Loucy (cell line): ENCODE measurements around the gene RAPGEF2.

Experiments used
- H2AFZ ChIP-seq: fragments of 200-600 bp; sonication (generic); 2 replicates; pipeline ENCODE4 v1.6.0; 2016; ENCODE audit warnings: antibody characterized with exemption, mild to moderate bottlenecking, low read length, moderate library complexity
- H3F3A ChIP-seq: fragments of 200-600 bp; 2 replicates; pipeline ENCODE4 v1.6.0; 2016; ENCODE audit warnings: antibody characterized with exemption, low read depth, mild to moderate bottlenecking
- H3K27me3 ChIP-seq: fragments of 200-600 bp; sonication (generic); 2 replicates; pipeline ENCODE4 v1.6.1; 2014; ENCODE audit warnings: low read length, mild to moderate bottlenecking; ENCODE audit not compliant: insufficient read depth, poor library complexity, severe bottlenecking
- H3K36me3 ChIP-seq: fragments of 200-600 bp; sonication (generic); 2 replicates; pipeline ENCODE4 v1.6.1; 2016; ENCODE audit warnings: low read length; ENCODE audit not compliant: insufficient read depth
- H3K4me1 ChIP-seq: fragments of 200-600 bp; sonication (generic); 2 replicates; pipeline ENCODE4 v1.5.1; 2014; ENCODE audit warnings: low read length, mild to moderate bottlenecking; ENCODE audit not compliant: insufficient read depth, poor library complexity, severe bottlenecking
- H3K4me2 ChIP-seq: fragments of 200-600 bp; sonication (generic); 2 replicates; pipeline ENCODE4 v1.6.0; 2014; ENCODE audit warnings: antibody characterized with exemption, low read length, low read depth, mild to moderate bottlenecking; ENCODE audit not compliant: poor library complexity, severe bottlenecking
- H3K4me3 ChIP-seq: fragments of 200-600 bp; sonication (generic); 2 replicates; pipeline ENCODE4 v1.5.1; 2014; ENCODE audit warnings: low read length, mild to moderate bottlenecking, mixed read lengths; ENCODE audit not compliant: poor library complexity, severe bottlenecking
- H3K79me2 ChIP-seq: fragments of 200-600 bp; sonication (generic); 2 replicates; pipeline ENCODE4 v1.6.1; 2014; ENCODE audit warnings: low read length; ENCODE audit not compliant: insufficient read depth
- H3K9ac ChIP-seq: fragments of 200-600 bp; sonication (generic); 2 replicates; pipeline ENCODE4 v1.6.0; 2014; ENCODE audit warnings: mild to moderate bottlenecking, low read depth, low read length, moderate library complexity; ENCODE audit not compliant: poor library complexity, severe bottlenecking
- H3K9me2 ChIP-seq: fragments of 200-600 bp; sonication (generic); replicated peaks from 2 replicates; pipeline ENCODE4 v1.6.1; 2016; ENCODE audit warnings: low read depth, low read length, mixed read lengths
- H3K9me3 ChIP-seq: fragments of 200-600 bp; sonication (generic); 2 replicates; pipeline ENCODE4 v1.6.1; 2014; ENCODE audit warnings: mild to moderate bottlenecking, antibody characterized with exemption, low read length, low read depth; ENCODE audit not compliant: insufficient read depth
- H4K20me1 ChIP-seq: fragments of 200-600 bp; sonication (generic); 2 replicates; pipeline ENCODE4 v1.6.0; 2014; ENCODE audit warnings: antibody characterized with exemption, low read length, mild to moderate bottlenecking; ENCODE audit not compliant: insufficient read depth, poor library complexity, severe bottlenecking
- EZH2phosphoT487 ChIP-seq: fragments of 200-600 bp; IDR thresholded peaks from 2 replicates; pipeline ENCODE4 v1.6.1; 2018; ENCODE audit warnings: antibody characterized with exemption, mild to moderate bottlenecking, moderate library complexity, borderline replicate concordance
- TF ChIP-seq, protein P1 (sequence below): fragments of 200-600 bp; sonication (generic); conservative IDR thresholded peaks from 2 replicates; pipeline ENCODE4 v1.5.1; 2014; ENCODE audit warnings: mild to moderate bottlenecking, antibody characterized with exemption, low read length

The RAPGEF2 gene

GRCh38 chr4:159240046-159240445 lies 137.2 kb downstream of the RAPGEF2 start:
- TF ChIP-seq EZH2phosphoT487 = no peak
- TF ChIP-seq, protein P1, sequence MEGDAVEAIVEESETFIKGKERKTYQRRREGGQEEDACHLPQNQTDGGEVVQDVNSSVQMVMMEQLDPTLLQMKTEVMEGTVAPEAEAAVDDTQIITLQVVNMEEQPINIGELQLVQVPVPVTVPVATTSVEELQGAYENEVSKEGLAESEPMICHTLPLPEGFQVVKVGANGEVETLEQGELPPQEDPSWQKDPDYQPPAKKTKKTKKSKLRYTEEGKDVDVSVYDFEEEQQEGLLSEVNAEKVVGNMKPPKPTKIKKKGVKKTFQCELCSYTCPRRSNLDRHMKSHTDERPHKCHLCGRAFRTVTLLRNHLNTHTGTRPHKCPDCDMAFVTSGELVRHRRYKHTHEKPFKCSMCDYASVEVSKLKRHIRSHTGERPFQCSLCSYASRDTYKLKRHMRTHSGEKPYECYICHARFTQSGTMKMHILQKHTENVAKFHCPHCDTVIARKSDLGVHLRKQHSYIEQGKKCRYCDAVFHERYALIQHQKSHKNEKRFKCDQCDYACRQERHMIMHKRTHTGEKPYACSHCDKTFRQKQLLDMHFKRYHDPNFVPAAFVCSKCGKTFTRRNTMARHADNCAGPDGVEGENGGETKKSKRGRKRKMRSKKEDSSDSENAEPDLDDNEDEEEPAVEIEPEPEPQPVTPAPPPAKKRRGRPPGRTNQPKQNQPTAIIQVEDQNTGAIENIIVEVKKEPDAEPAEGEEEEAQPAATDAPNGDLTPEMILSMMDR = no peak
- Histone ChIP-seq H4K20me1 (no peaks in the 10 kb centered on the region), H3K9ac (no peak overlapping the region), H3K36me3 (peaks cover 6% of the 10 kb centered on the region; the same call in 1 of the 2 replicates), H3K4me2 (no peak overlapping the region), H3K9me2 (no peaks in the 10 kb centered on the region), H2AFZ (no peak overlapping the region), H3K79me2 (peaks cover 14% of the 10 kb centered on the region), H3F3A (no peaks in the 10 kb centered on the region), H3K4me3 (no peak overlapping the region), H3K9me3 (no peaks in the 10 kb centered on the region), H3K4me1 (peaks cover 3% of the 10 kb centered on the region), H3K27me3 (no peaks in the 10 kb centered on the region)

GRCh38 chr4:159240687-159241086 lies 137.8 kb downstream of the RAPGEF2 start:
- H3K79me2 ChIP-seq = peaks cover 8% of the 10 kb centered on the region; the same call in 1 of the 2 replicates
- H3K27me3 ChIP-seq = no peaks in the 10 kb centered on the region
- no peaks in the 10 kb centered on the region for H4K20me1 ChIP-seq
- H3K4me1 ChIP-seq = peaks cover 3% of the 10 kb centered on the region
- H3K4me2 ChIP-seq = no peak overlapping the region
- peaks cover 6% of the 10 kb centered on the region; the same call in 1 of the 2 replicates for H3K36me3 ChIP-seq
- TF ChIP-seq, protein P1 = no peak
- no peak for TF ChIP-seq EZH2phosphoT487
- no peak overlapping the region for H3K4me3 ChIP-seq
- H3K9me3 ChIP-seq = no peaks in the 10 kb centered on the region
- H3F3A ChIP-seq = no peaks in the 10 kb centered on the region
- H3K9ac ChIP-seq = no peak overlapping the region
- no peak overlapping the region for H2AFZ ChIP-seq
- H3K9me2 ChIP-seq = no peaks in the 10 kb centered on the region

- TF ChIP-seq, protein P1 = no peak
- TF ChIP-seq EZH2phosphoT487 = no peak
- H4K20me1 ChIP-seq = no peaks in the 10 kb centered on the region
- H3K79me2 ChIP-seq = no peaks in the 10 kb centered on the region
- no peaks in the 10 kb centered on the region for H3K9me3 ChIP-seq
- H3F3A ChIP-seq = no peaks in the 10 kb centered on the region
- no peak overlapping the region for H3K4me3 ChIP-seq
- no peaks in the 10 kb centered on the region for H3K27me3 ChIP-seq
- H3K4me1 ChIP-seq = peaks cover 3% of the 10 kb centered on the region
- H3K9me2 ChIP-seq = no peaks in the 10 kb centered on the region
- no peak overlapping the region for H3K4me2 ChIP-seq
- no peak overlapping the region for H3K9ac ChIP-seq
- H3K36me3 ChIP-seq = peaks cover 6% of the 10 kb centered on the region; the same call in 1 of the 2 replicates
- H2AFZ ChIP-seq = no peak overlapping the region
Measured at GRCh38 chr4:159242427-159242826, 139.5 kb downstream of the RAPGEF2 start.
